Measurements from ENCODE around the gene NSDHL.
A peak's percentile ranks its signal among the peaks of the same experiment; 100 is the strongest.

Gene NSDHL

GRCh38 chrX:152903589-152903988, 72.7 kb downstream of the NSDHL start:
- Histone ChIP-seq H2BK12ac (ENCODE audit: low read length) (no peak overlapping the region), H4K12ac (ENCODE audit: low read depth, low read length) (no peak overlapping the region)
- WGBS (ENCODE audit: extremely low coverage, insufficient coverage, insufficient read length): no CpG with 5 or more reads among the region's 9 CpGs

GRCh38 chrX:152904151-152905080, 73.6 kb downstream of the NSDHL start:
- no peak overlapping the region for H4K8ac ChIP-seq (ENCODE audit: low read depth, low read length)
- no peak overlapping the region for H3K9ac ChIP-seq (ENCODE audit: low read length)
- no peaks in the 10 kb centered on the region for H3K9me3 ChIP-seq (ENCODE audit: insufficient read depth, low read depth, low read length)
- H3K23ac ChIP-seq (ENCODE audit: low read length): no peak overlapping the region
- no peak overlapping the region for H2BK12ac ChIP-seq (ENCODE audit: low read length)
- H3K27me3 ChIP-seq (ENCODE audit: insufficient read depth, low read length): no peaks in the 10 kb centered on the region
- no peaks in the 10 kb centered on the region for H3K36me3 ChIP-seq (ENCODE audit: control insufficient read depth in 1 of 2, insufficient read depth in 2 of 2, low read length in 2 of 2)
- no peak overlapping the region for H3K4ac ChIP-seq (ENCODE audit: low read depth, low read length)
- no peak overlapping the region for H2BK5ac ChIP-seq (ENCODE audit: low read depth, low read length, poor library complexity)
- no peak overlapping the region for H4K12ac ChIP-seq (ENCODE audit: low read depth, low read length)
- peak; percentile 25 to 52 for DNase-seq
- H3K4me1 ChIP-seq (ENCODE audit: control insufficient read depth in 1 of 2, insufficient read depth in 2 of 2, low read length in 2 of 2): peaks cover 11 to 21% of the 10 kb centered on the region in 2 experiments
- no peak overlapping the region for H3K27ac ChIP-seq (ENCODE audit: low read depth, low read length)
- no peak overlapping the region for H2AK5ac ChIP-seq (ENCODE audit: low read length)
- no peak overlapping the region for H2AFZ ChIP-seq (ENCODE audit: insufficient read depth, low read length, poor library complexity)
- no peak overlapping the region for H2BK120ac ChIP-seq (ENCODE audit: insufficient read depth, low read length, poor library complexity)
- no peak overlapping the region for H4K91ac ChIP-seq (ENCODE audit: low read depth, low read length)
- WGBS (ENCODE audit: extremely low coverage, insufficient coverage, insufficient read length): no CpG with 5 or more reads among the region's 20 CpGs
- no peaks in the 10 kb centered on the region for H3K79me2 ChIP-seq (ENCODE audit: control insufficient read depth, insufficient read depth, low read length, poor library complexity)
- no peak overlapping the region for H3K14ac ChIP-seq (ENCODE audit: low read length)
- no peaks in the 10 kb centered on the region for H3K79me1 ChIP-seq (ENCODE audit: low read length)
- no peak overlapping the region for H3K18ac ChIP-seq (ENCODE audit: low read length)
- no peak overlapping the region for H3K4me2 ChIP-seq (ENCODE audit: low read length)
- H3K4me3 ChIP-seq (ENCODE audit: low read depth, low read length): no peak overlapping the region

More at GRCh38 chrX:152903589-152903988, 72.7 kb downstream of the NSDHL start:
- H4K8ac ChIP-seq (ENCODE audit: low read depth, low read length): no peak overlapping the region
- DNase-seq: no peak
- no peak overlapping the region for H3K23ac ChIP-seq (ENCODE audit: low read length)
- no peak overlapping the region for H2BK120ac ChIP-seq (ENCODE audit: insufficient read depth, low read length, poor library complexity)
- no peak overlapping the region for H4K91ac ChIP-seq (ENCODE audit: low read depth, low read length)
- H3K14ac ChIP-seq (ENCODE audit: low read length): no peak overlapping the region
- no peak overlapping the region for H3K9ac ChIP-seq (ENCODE audit: low read length)
- no peak overlapping the region for H2AFZ ChIP-seq (ENCODE audit: insufficient read depth, low read length, poor library complexity)
- no peak overlapping the region for H3K4ac ChIP-seq (ENCODE audit: low read depth, low read length)
- no peak overlapping the region for H2BK5ac ChIP-seq (ENCODE audit: low read depth, low read length, poor library complexity)
- no peak overlapping the region for H3K4me3 ChIP-seq (ENCODE audit: low read depth, low read length)
- no peaks in the 10 kb centered on the region for H3K79me2 ChIP-seq (ENCODE audit: control insufficient read depth, insufficient read depth, low read length, poor library complexity)
- no peaks in the 10 kb centered on the region for H3K27me3 ChIP-seq (ENCODE audit: insufficient read depth, low read length)
- H3K9me3 ChIP-seq (ENCODE audit: insufficient read depth, low read depth, low read length): no peaks in the 10 kb centered on the region
- H3K79me1 ChIP-seq (ENCODE audit: low read length): no peaks in the 10 kb centered on the region
- H3K36me3 ChIP-seq (ENCODE audit: control insufficient read depth in 1 of 2, insufficient read depth in 2 of 2, low read length in 2 of 2): no peaks in the 10 kb centered on the region
- H3K4me2 ChIP-seq (ENCODE audit: low read length): no peak overlapping the region
- H3K4me1 ChIP-seq (ENCODE audit: control insufficient read depth in 1 of 2, insufficient read depth in 2 of 2, low read length in 2 of 2): peaks cover 12 to 21% of the 10 kb centered on the region in 2 experiments
- H2AK5ac ChIP-seq (ENCODE audit: low read length): no peak overlapping the region
- no peak overlapping the region for H3K18ac ChIP-seq (ENCODE audit: low read length)
- H3K27ac ChIP-seq (ENCODE audit: low read depth, low read length): no peak overlapping the region

GRCh38 chrX:152905081-152905420, 74.2 kb downstream of the NSDHL start:
- WGBS (ENCODE audit: extremely low coverage, insufficient coverage, insufficient read length): no CpG with 5 or more reads among the region's 8 CpGs
- Histone ChIP-seq H2BK12ac (ENCODE audit: low read length) (no peak overlapping the region), H3K23ac (ENCODE audit: low read length) (no peak overlapping the region), H3K4me3 (ENCODE audit: low read depth, low read length) (no peak overlapping the region), H3K4me2 (ENCODE audit: low read length) (no peak overlapping the region), H3K79me2 (ENCODE audit: control insufficient read depth, insufficient read depth, low read length, poor library complexity) (no peaks in the 10 kb centered on the region), H2AK5ac (ENCODE audit: low read length) (no peak overlapping the region), H3K27me3 (ENCODE audit: insufficient read depth, low read length) (no peaks in the 10 kb centered on the region), H2AFZ (ENCODE audit: insufficient read depth, low read length, poor library complexity) (no peak overlapping the region), H3K4me1 (ENCODE audit: control insufficient read depth in 1 of 2, insufficient read depth in 2 of 2, low read length in 2 of 2) (peaks cover 11 to 21% of the 10 kb centered on the region in 2 experiments), H4K91ac (ENCODE audit: low read depth, low read length) (no peak overlapping the region), H4K12ac (ENCODE audit: low read depth, low read length) (no peak overlapping the region), H2BK120ac (ENCODE audit: insufficient read depth, low read length, poor library complexity) (no peak overlapping the region), H3K9me3 (ENCODE audit: insufficient read depth, low read depth, low read length) (no peaks in the 10 kb centered on the region), H2BK5ac (ENCODE audit: low read depth, low read length, poor library complexity) (no peak overlapping the region), H3K14ac (ENCODE audit: low read length) (no peak overlapping the region), H3K27ac (ENCODE audit: low read depth, low read length) (no peak overlapping the region), H3K4ac (ENCODE audit: low read depth, low read length) (no peak overlapping the region), H3K36me3 (ENCODE audit: control insufficient read depth in 1 of 2, insufficient read depth in 2 of 2, low read length in 2 of 2) (no peaks in the 10 kb centered on the region), H3K18ac (ENCODE audit: low read length) (no peak overlapping the region), H3K9ac (ENCODE audit: low read length) (no peak overlapping the region), H4K8ac (ENCODE audit: low read depth, low read length) (no peak overlapping the region), H3K79me1 (ENCODE audit: low read length) (no peaks in the 10 kb centered on the region)
- no peak for DNase-seq

GRCh38 chrX:152907084-152907651, 76.3 kb downstream of the NSDHL start:
- Histone ChIP-seq H3K9ac (ENCODE audit: low read length) (no peak overlapping the region), H2AK5ac (ENCODE audit: low read length) (no peak overlapping the region), H3K23ac (ENCODE audit: low read length) (no peak overlapping the region)

More at GRCh38 chrX:152907084-152907651, 76.3 kb downstream of the NSDHL start:
- no peak overlapping the region for H3K4me3 ChIP-seq (ENCODE audit: low read depth, low read length)
- H2AFZ ChIP-seq (ENCODE audit: insufficient read depth, low read length, poor library complexity): no peak overlapping the region
- no peak overlapping the region for H2BK12ac ChIP-seq (ENCODE audit: low read length)
- H3K14ac ChIP-seq (ENCODE audit: low read length): no peak overlapping the region
- H3K27me3 ChIP-seq (ENCODE audit: insufficient read depth, low read length): no peaks in the 10 kb centered on the region
- no peak overlapping the region for H2BK5ac ChIP-seq (ENCODE audit: low read depth, low read length, poor library complexity)
- no peak overlapping the region for H2BK120ac ChIP-seq (ENCODE audit: insufficient read depth, low read length, poor library complexity)
- H4K12ac ChIP-seq (ENCODE audit: low read depth, low read length): no peak overlapping the region
- peaks cover 5 to 13% of the 10 kb centered on the region in 2 experiments for H3K4me1 ChIP-seq (ENCODE audit: control insufficient read depth in 1 of 2, insufficient read depth in 2 of 2, low read length in 2 of 2)
- H4K91ac ChIP-seq (ENCODE audit: low read depth, low read length): no peak overlapping the region
- no peaks in the 10 kb centered on the region for H3K79me2 ChIP-seq (ENCODE audit: control insufficient read depth, insufficient read depth, low read length, poor library complexity)
- H3K4ac ChIP-seq (ENCODE audit: low read depth, low read length): no peak overlapping the region
- no peak for DNase-seq
- no CpG with 5 or more reads among the region's 17 CpGs for WGBS (ENCODE audit: extremely low coverage, insufficient coverage, insufficient read length)
- H3K36me3 ChIP-seq (ENCODE audit: control insufficient read depth in 1 of 2, insufficient read depth in 2 of 2, low read length in 2 of 2): no peaks in the 10 kb centered on the region
- H3K9me3 ChIP-seq (ENCODE audit: insufficient read depth, low read depth, low read length): no peaks in the 10 kb centered on the region
- H3K4me2 ChIP-seq (ENCODE audit: low read length): peak overlapping the region; percentile 37
- no peak overlapping the region for H4K8ac ChIP-seq (ENCODE audit: low read depth, low read length)
- H3K18ac ChIP-seq (ENCODE audit: low read length): no peak overlapping the region
- H3K27ac ChIP-seq (ENCODE audit: low read depth, low read length): no peak overlapping the region
- no peaks in the 10 kb centered on the region for H3K79me1 ChIP-seq (ENCODE audit: low read length)
